H1 (cell line): Measurements from ENCODE around the gene GPNMB.

Experiments
- CTCF ChIP-seq, 3 experiments: IDR thresholded peaks; 1 replicate in 2 of 3; 2 replicates in 1 of 3; pipeline versions ENCODE4 v1.5.1 to v1.6.1; 2011; ENCODE audit warnings: low read length in 3 of 3, mild to moderate bottlenecking in 3 of 3, inconsistent platforms in 2 of 3, low read depth in 1 of 3, moderate library complexity in 1 of 3; ENCODE audit not compliant: insufficient read depth in 1 of 3; ENCODE audit errors: control extremely low read depth in 1 of 3
- SUZ12 ChIP-seq: fragments of 200-600 bp; sonication (generic); IDR thresholded peaks from 2 replicates; pipeline ENCODE4 v1.6.1; 2012; ENCODE audit warnings: mild to moderate bottlenecking, inconsistent platforms, low read length, moderate library complexity, mixed read lengths

GRCh38 chr7:23211589-23211988 lies 35.0 kb upstream of the GPNMB start:
- TF ChIP-seq CTCF (IDR thresholded peaks at IDR 0.05; ENCODE audit: control extremely low read depth in 1 of 3, insufficient read depth in 1 of 3, low read depth in 1 of 3, low read length in 3 of 3) (no peak), SUZ12 (no peak)
